Measurements from ENCODE around the gene NBR1.
"Not testable (repeated sequence)": the region's sequence is repeated elsewhere in the genome, so short reads cannot be mapped to it uniquely, and the experiment has no call there.

GRCh38 chr17:43159957-43160356 is 11.1 kb upstream of the NBR1 start:
- not testable (repeated sequence) for TF ChIP-seq CTCF (conservative IDR thresholded peaks at IDR 0.05 in 1 of 2, IDR thresholded peaks at IDR 0.05 in 1 of 2; ENCODE audit: extremely low read depth in 1 of 2, insufficient read depth in 1 of 2, low read depth in 1 of 2, low read length in 2 of 2); EZH2 (IDR thresholded peaks at IDR 0.05; ENCODE audit: borderline replicate concordance, low read length)

Data from mammary epithelial cell (primary cell).